Measurements from ENCODE around the gene B3GNT3.

B3GNT3 gene, protein sequence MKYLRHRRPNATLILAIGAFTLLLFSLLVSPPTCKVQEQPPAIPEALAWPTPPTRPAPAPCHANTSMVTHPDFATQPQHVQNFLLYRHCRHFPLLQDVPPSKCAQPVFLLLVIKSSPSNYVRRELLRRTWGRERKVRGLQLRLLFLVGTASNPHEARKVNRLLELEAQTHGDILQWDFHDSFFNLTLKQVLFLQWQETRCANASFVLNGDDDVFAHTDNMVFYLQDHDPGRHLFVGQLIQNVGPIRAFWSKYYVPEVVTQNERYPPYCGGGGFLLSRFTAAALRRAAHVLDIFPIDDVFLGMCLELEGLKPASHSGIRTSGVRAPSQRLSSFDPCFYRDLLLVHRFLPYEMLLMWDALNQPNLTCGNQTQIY
- 0 to 0.09 reads per million in 2 donors for total RNA-seq

DNA sequence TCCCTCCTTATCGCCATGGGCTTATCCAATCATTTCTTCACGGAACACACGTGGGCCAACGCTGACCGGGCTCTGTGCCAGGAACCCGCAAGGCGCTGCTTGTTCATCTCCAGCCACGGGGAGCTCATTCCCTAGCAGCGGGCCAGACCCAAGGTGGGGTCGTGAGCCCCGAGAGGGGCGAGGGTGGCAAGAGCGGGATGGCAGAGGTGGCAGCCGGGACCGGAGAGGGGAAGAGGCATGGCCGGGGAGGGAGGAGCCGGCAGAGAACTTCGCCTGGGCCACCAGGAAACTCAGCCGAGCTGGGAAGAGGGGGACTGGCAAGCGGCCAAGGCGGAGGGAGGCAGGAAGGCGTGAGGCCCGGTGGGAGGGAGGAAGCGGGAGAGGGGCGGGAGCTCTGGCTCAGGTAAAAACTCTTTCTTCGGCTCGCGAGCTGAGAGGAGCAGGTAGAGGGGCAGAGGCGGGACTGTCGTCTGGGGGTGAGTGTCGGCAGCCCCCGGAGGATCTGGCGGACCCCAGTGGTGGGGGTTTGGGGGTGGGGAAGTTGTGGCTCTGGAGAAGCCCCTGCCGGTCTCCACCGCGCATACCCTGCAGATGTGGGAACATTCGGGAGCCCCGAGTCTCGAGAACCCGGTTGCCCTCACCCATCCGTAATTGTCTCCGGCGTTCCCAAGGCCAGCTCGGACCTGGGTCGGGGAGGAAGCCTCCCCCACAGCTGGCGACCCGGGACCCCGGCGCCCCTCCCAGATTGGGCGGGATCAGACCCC lies at the start of gene B3GNT3:
TSS of gene B3GNT3 (plus strand) at position 408 of the 764 bp plus-strand sequence. CDS start 12,670 bp downstream, outside the sequence.
- no peak for DNase-seq

DNA sequence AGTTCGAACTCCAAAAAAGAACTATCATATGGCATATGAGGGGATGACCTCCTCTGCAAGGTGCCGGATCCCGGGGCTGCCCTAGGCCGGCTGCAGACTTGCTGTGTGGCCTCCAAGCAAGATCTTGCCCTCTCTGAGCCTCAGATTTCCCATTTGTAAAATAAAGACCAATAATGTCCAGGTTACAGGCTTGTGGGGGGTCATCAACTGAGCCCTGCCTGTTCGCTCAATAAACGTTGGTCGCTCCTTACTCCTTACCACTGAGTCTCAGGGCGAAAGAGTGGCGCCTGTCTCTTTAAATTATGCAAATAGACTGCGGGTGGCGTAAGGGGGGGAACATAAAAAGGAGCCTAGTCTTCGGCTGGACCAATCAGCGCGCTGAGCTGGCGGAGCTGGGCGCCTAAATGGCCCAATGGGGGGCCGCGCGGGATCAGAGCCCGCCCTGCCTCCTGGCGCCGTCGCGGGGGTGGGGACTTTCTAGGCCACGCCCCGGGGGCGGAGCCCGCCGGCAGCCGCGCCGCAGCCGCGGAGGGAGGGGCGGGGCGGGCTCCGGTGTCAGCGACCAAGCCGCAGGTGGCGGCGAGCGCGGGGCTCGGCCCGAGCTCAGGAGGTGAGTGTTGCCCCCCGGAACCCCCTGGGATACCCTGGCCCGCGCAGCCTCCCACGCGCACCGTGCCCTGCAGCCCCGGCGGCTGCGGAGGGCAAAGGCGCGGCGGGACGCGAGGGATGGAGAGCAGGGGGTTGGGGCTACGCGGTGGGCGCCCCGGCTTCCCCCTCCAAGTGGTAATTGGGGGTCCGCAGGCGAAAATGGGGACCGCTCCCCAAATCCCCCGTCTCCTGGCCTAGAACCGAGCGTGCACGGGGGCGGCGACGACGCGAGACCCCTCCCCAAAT lies 47.5 kb upstream of the B3GNT3 start:
- DNase-seq, result peak; percentile 91

DNA sequence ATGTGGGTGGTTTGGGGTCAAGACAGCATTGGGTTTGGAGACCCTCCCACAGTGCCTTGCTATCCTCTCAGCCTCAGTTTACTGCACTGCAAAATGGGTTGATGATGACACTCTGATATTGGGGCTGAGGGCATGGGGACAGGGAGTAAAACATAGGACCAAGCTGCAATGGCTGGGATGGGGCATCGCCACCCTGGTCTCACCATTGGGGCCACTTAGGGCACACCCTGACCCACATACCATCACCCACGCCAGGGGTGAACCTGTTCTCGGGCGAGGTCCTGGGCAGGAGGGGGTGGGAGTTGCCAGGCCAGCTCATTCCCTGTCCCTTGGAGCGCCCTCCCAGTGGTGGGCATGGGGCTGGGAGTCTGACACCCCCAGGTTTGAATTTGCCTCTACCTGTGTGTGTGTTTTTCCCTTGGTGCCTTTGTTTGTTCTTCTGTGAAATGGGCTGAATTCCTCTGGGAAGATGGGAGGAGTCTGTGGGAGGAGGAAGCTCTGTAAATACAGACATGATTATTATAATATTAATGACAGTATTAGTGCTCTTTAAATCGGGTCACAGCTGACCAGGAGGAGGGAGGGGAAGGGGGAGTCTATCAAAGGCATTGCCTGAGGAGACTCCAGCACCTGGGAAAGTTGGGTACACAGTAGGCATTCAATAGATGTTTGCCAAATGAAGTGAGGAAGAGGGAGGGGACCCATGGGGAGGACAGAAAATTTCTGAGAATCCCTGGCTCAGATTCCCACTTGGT lies 45.9 kb upstream of the B3GNT3 start:
- DNase-seq, result no peak

DNA sequence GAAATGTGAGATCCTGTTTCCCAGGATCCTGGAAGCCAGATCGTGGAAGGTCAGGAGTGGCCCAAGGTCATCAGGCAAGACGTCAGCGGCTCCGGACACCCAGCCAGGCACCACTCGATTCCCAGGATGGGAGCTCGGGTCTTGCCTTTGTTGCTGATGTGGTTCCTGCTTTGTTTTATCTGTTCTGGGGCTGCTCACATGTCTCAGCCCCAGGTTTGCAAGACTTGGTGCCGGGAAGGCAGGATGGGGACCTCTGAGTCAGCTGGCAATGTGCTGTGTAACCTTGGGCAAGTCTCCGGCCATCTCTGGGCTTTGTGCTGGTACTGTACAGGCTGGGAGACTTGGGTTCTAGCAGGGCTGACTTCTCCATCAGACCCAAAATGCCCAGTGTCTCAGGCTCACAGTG lies 45.0 kb upstream of the B3GNT3 start:
- no peak for DNase-seq

DNA sequence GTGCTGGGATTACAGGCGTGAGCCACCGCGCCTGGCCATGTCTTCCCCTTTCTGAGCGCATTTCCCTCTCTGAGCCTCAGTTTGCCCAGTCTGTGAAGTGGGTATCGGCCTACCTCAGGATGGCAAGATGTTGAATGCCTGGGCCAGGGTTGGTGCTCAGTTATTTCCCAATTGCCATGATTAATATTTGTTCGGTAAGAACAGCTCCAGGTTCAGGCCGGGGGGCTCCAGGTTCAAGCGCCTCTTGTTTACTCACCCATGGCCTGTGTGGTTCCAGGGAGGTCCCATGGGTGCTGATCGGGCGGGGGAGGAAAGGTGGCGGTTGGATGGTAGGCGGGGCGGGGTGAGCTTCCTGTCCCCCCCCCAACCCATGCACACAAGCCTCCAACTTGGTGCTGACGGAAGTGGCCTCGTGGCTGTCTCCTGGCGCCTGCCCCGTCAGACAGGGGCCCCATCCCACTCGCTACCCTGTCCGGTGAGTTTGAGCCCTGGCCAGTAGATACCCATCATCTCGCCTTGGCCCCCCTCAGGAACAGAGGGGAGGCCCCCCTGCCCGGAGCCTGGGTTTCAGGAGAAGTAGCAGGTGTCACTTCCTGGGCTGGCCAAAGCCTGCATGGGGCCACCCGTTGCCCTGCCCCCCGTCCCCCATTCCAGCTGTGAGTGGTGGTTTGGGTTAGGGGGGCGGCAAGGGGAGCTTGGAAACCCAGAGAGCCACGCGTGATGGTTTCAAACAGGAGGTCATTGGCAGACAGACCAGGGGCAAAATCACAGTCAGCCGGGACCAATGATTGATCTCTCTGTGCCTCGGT lies 43.6 kb upstream of the B3GNT3 start, which contains the start of gene FCHO1:
TSS of gene FCHO1 (plus strand) at position 375 of the 809 bp plus-strand sequence. CDS start 3,688 bp downstream, outside the sequence.
- DNase-seq, result peak; percentile 66

DNA sequence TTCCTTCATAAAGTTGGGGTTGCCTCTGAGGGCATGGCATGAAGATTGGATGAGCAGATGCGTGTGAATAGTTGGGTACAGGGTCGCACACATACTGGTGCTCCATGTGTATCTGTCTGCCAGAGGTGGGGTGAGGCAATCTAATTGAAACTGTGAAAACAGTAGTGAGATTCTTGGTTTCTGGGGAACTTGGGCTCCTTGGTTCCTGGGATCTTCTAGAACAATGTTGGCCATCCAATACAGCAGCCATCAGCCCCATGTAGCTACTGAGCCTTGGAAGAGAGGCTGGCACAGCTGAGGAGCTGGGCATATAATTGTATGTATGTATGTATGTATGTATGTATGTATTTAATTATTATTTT lies 43.0 kb upstream of the B3GNT3 start:
- no peak for DNase-seq

DNA sequence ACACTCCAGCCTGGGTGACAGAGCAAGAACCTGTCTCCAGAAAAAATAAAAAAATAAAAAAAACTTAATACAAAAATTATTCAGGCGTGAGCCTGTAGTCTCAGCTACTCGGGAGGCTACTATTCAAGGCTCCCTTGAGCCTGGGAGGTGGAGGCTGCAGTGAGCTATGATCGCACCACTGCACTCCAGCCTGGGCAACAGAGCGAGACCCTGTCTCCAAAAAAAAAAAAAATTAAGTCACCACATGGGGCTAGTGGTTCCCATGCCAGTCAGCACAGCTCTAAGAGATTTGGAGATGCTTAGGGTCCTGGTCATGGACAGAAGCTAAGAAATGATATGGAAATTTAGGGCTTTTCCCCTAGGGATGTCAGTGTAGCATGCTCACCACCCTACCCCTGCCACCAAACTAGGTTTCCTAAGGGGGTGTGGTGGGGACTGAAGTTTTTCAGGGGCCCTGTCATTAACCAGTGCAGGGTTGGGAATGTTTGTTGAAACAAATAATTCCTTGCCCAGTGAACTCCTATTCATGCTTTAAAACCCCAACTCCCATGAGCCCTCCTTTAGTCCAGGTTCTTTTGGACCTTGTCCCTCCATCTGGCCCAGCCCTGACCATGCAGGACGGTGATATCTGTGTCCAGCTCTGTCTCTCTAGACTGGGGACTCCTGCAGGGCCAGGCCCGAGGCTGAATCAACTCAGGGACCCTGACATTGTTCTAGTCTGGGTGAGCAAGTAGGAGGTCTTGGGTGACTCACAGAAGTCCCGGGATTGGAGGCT lies 41.9 kb upstream of the B3GNT3 start:
- no peak for DNase-seq

DNA sequence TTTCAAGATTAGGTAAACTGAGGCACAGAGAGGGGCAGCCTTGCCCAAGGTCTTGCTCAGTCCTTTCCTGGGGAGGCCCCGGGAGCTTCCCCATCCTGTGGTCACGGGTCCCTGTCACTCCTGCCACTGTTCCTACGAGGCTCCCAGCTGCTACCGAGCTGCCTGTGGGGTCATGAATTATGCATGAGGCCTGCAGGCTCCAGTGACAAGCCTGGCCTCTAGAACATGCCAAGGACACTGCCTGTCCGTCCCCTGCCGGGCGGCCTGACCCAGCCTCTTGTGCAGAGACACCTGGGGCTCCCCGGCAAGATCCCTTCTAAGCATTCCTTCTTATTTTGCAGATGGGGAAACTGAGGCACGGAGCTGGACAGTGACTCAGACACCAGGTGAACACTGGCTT lies 41.0 kb upstream of the B3GNT3 start:
- DNase-seq, result no peak

DNA sequence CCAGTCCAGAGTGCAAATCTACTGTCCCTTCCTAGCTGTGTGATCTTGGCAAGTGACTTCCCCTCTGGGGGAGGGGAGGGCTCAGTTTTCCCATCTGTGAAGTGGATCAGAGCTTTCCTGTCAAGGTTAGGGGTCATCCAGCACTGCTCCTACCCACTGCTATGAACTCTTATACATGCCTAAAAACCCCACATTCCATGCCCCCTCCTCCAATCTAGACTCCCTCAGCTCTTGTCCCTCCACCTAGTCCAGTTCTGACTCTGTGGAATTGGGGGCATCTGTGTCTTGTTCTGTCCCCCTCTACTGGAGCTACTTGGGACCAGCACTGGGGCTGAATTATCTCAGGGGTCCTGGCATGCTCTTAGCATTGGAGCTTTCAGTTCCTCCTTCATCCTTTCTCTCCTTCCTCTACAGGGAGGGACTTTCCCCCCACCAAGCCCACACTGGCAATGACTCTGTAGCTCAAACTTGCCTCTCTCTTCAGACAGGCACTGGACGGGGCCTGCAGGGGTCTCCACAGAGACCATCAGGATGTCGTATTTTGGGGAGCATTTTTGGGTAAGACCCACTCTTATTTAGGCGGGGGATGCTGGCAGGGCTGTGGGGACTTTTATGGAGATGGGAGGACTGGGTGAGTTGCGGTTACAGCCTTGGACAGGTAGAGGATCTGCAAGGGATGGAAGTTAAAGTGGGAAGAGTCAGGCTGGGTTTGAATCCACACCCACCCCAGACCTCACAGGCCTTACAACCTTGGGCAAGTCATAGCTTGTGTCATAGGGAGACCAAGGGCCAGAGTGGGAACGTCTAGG lies 40.1 kb upstream of the B3GNT3 start:
- no peak for DNase-seq

DNA sequence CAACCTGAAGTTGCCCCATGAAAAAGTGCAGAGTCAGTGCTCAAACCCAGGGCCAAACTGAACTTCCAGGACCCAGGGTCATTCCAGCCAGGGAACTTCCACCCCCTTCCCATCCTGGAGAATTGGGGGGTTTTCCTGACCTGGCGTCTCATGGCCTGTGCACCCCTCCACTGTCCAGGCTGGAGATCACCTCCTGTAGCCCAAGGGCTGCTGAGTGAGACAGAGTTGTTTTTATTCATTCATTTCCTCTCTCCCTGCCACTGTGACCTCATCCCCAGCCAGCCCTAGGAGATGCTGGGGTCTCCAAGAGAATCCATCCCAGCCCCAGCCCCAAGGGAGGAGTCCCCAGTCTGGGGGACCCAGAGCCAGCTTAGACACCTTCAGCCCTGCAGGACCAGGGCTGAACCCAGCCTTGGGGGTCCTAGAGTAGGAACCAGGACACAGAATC lies 39.5 kb upstream of the B3GNT3 start:
- no peak for DNase-seq

DNA sequence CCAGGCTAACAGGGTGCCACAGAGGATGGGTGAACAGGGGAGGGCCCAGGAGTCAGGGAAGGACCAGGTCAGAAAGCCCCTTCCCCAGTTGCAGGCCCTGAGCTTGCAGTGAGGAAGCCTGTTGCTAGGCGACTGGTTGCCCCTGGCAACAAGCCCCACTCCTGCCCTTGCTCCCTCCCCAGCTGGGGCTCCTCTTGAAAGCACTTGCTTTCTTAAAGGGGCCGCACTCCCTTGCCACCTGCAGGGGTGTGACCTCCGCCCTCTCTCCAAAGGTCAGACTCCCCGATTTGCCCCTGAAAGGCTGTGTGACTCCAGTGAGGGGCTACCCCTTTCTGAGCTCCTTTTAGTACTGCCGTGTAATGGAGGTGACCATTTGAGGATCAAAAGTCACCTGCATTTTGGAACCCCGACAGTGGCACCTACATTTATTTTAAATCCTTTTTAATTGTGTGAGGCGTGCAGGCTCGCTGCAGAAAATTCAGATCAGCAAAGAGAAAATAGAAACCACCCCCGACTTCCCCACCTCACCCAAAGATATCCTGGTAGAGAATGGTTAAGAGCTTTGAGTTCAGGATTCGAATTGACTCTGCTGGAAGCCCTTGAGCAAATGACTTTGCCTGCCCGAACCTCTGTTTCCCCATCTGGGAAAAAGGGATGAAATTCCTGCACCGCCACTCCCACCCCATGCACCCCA lies 38.8 kb upstream of the B3GNT3 start:
- no peak for DNase-seq

DNA sequence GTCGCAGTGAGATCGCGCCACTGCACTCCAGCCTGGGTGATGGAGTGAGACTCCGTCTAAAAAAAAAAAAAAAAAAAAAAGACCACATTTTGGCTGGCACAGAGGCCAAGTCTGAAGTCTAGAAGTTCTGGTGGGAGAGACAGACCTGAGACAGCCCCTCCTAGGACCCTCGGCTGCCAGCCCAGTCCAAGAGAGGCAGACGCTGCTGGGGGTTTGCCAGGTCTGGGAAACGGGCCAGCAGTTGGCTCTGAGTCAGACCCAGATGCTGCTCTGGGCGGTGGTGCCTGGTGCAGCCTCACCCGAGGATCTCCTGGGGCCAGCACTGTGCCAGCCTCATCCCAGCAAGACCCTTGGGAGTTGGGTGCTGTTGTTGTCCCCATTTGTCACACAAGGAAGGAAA lies 37.8 kb upstream of the B3GNT3 start:
- no peak for DNase-seq

DNA sequence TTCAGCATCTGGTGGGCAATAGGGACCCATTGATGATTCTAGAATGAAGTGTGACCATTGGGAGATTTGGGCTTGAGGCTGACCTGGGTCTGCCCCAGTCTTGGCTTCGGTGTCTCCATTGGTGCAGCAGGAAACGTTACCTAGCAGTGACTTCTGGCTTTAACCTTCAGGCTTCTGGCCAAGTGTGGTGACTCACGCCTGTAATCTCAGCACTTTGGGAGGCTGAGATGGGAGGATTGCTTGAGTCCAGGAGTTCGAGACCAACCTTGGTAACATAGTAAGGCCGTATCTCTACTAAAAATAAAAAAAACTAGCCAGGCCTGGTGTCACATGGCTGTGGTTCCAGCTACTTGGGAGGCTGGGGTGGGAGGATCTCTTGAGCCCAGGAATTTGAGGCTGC lies 36.4 kb upstream of the B3GNT3 start:
- no peak for DNase-seq

DNA sequence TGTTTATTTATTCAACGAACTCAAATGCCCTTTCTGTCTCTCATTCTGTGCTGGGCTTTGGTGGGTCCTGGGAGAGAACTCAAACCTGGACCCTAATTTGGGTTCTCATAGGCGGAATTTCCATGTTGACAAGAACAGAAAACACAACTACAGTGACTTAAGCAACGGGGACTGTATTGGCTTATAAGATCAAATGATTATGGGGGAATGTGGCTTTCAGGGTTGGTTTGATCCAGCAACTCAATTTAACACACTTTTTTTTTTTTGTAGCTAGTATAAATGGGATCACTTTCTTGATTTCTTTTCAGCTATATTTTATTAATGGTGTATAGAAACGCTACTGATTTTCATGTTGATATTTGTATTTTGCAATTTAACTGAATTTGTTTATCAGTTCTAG lies 33.8 kb upstream of the B3GNT3 start:
- DNase-seq, result no peak

DNA sequence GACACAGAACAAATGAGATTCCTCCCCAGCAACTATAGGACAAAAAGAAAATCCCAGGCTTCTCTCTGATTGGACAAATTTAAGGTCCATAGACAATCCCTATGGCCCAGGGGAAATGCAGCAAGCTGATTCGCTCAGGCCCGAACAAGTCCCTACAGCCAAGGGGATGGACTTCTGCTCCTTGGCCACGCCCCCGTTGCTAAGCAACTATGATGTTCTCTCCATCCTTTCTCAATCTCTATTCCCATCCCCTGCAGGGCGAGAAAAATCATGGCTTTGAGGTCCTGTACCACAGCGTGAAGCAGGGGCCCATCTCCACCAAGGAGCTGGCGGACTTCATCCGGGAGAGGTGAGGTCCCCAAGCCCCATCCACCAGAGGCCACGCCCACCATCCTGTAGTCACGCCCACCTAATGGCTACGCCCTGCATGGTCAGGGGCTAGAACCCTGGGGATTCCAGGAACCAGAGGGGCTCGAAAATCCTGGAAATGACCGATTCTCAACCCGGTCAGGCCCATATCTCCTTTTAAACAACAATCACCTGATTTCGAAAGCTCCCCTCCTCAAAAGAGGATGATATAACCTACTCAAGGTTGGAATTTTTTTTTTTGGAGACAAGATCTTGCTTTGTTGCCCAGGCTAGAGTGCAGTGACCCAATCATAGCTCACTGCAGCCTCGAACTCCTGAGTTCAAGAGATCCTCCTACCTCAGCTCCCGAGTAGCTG lies 32.3 kb upstream of the B3GNT3 start:
- no peak for DNase-seq

DNA sequence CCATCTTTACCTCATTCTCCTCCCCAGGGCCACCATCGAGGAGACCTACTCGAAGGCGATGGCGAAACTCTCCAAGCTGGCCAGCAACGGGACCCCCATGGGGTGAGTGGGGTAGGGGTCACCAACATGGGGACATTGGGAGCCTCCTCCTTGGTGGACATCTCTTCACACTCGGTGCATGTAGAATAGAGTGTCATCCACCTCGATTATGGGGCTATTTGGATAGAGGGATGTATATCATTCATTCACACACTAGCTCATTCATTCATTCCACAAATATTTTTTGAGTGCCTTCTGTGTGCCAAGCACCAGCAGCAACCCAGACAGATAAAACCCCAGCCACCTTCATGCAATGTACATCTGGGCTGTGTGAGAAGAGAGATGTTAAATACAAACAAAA lies 30.6 kb upstream of the B3GNT3 start:
- no peak for DNase-seq

DNA sequence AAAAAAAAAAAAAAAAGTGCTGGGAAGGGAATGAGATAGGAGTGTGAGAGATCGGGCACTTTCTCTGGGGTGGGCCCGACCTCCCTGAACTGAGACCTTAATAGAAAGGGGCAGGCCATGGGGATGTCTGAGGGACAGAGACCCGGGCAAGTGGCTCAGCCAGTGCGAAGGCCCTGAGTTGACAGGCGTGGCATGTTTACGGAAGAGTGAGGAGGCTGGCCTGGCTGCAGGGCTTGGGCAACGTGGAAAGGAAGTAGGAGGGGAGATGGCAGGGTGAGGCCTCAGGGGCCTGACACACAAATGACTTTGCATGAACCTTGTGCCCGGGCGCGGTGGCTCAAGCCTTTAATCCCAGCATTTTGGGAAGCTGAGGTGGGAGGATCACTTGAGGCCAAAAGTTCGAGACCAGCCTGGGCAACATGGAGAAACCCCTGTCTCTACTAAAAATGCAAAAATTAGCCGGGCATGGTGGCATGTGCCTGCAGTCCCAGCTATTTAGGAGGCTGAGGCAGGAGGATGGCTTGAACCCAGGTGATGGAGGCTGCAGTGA lies 29.8 kb upstream of the B3GNT3 start:
- DNase-seq, result no peak

DNA sequence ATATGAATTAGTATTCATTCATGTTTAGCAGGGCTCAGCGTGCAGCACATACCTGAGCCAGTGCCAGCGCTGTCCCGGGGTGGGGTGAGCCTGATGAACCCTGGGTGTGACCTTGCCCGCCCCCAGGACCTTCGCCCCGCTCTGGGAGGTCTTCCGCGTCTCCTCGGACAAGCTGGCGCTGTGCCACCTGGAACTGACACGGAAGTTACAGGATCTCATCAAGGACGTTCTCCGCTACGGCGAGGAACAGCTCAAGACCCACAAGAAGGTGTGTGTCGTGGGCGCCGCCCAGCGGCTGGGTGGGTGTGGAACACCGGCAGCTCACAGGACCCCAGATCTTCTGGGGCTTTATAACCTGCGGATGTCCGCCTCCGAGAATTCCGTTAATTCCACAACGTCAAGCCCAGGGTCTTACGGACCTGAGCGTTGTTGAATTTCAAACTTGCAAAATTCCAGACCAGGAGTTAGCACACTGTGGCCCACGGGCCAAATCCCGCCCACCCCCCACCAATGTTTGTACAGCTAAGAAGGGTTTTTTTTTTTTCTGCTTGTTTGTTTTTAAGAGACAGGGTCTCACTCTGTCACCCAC lies 28.3 kb upstream of the B3GNT3 start:
- DNase-seq, result no peak
